Mesendoderm (in vitro differentiated cells): Measurements from ENCODE around the gene STAT5A.
"Not testable (repeated sequence)": the region's sequence is repeated elsewhere in the genome, so short reads cannot be mapped to it uniquely, and the experiment has no call there.

Source experiments
- DNase-seq: peaks from one replicate; pipeline ENCODE4 v3.0.0; 2013
- H2AK5ac ChIP-seq: 2 replicates; pipeline ENCODE4 v1.6.1; 2013; ENCODE audit warnings: low read length, inconsistent platforms
- H2BK120ac ChIP-seq: 2 replicates; pipeline ENCODE4 v1.6.1; 2013; ENCODE audit warnings: low read depth, mild to moderate bottlenecking, low read length, moderate library complexity, mixed read lengths
- H2BK15ac ChIP-seq: replicated peaks from 2 replicates; pipeline ENCODE4 v1.6.1; 2013; ENCODE audit warnings: low read depth, mild to moderate bottlenecking, moderate library complexity
- H2BK5ac ChIP-seq: 2 replicates; pipeline ENCODE4 v1.6.1; 2013; ENCODE audit warnings: low read length, inconsistent platforms
- H3K18ac ChIP-seq: 2 replicates; pipeline ENCODE4 v1.6.1; 2013; ENCODE audit warnings: mild to moderate bottlenecking, low read length, mixed read lengths
- H3K23ac ChIP-seq: one replicate; pipeline ENCODE4 v1.6.1; 2013; ENCODE audit warnings: low read length
- H3K27ac ChIP-seq: 2 replicates; pipeline ENCODE4 v1.5.1; 2013; ENCODE audit warnings: low read depth, mild to moderate bottlenecking, inconsistent platforms, low read length, moderate library complexity
- H3K27me3 ChIP-seq: 2 replicates; pipeline ENCODE4 v1.6.1; 2013; ENCODE audit warnings: low read length, control low read depth, mild to moderate bottlenecking, inconsistent platforms; ENCODE audit not compliant: insufficient read depth, poor library complexity
- H3K36me3 ChIP-seq: 2 replicates; pipeline ENCODE4 v1.6.1; 2013; ENCODE audit warnings: low read length, inconsistent platforms; ENCODE audit not compliant: control insufficient read depth, insufficient read depth
- H3K4ac ChIP-seq: one replicate; pipeline ENCODE4 v1.6.1; 2013; ENCODE audit warnings: low read depth, mild to moderate bottlenecking, low read length, moderate library complexity
- H3K4me1 ChIP-seq: 2 replicates; pipeline ENCODE4 v1.6.1; 2013; ENCODE audit warnings: low read depth, low read length, inconsistent platforms; ENCODE audit not compliant: control insufficient read depth
- H3K4me2 ChIP-seq: 2 replicates; pipeline ENCODE4 v1.6.1; 2013; ENCODE audit warnings: low read length
- H3K4me3 ChIP-seq: 2 replicates; pipeline ENCODE4 v1.5.1; 2013; ENCODE audit warnings: mild to moderate bottlenecking, low read length
- H3K56ac ChIP-seq: one replicate; pipeline ENCODE4 v1.6.1; 2013; ENCODE audit warnings: low read length
- H3K79me1 ChIP-seq: 2 replicates; pipeline ENCODE4 v1.6.1; 2013; ENCODE audit warnings: low read length, inconsistent platforms
- H3K79me2 ChIP-seq: 2 replicates; pipeline ENCODE4 v1.6.1; 2013; ENCODE audit warnings: mild to moderate bottlenecking, low read length; ENCODE audit not compliant: control insufficient read depth, insufficient read depth
- H3K9ac ChIP-seq: 2 replicates; pipeline ENCODE4 v1.6.1; 2013; ENCODE audit warnings: low read length, inconsistent platforms
- H4K5ac ChIP-seq: one replicate; pipeline ENCODE4 v1.6.1; 2013; ENCODE audit warnings: low read length
- H4K8ac ChIP-seq: one replicate; pipeline ENCODE4 v1.6.1; 2013; ENCODE audit warnings: low read depth, mild to moderate bottlenecking, control low read depth, low read length, moderate library complexity
- WGBS: extraction: QIAGEN DNeasy Blood & Tissue Kit; methylation state at CpG from one replicate; pipeline ENCODE4 v1.1.7; 2013; ENCODE audit warnings: low lambda C conversion rate, missing lambda C conversion rate; ENCODE audit not compliant: insufficient coverage; ENCODE audit errors: extremely low coverage; 5-methylcytosine and 5-hydroxymethylcytosine counted together

Gene STAT5A

GRCh38 chr17:42243493-42243982 is 44.8 kb upstream of the STAT5A start:
- Histone ChIP-seq H2AK5ac (no peak overlapping the region), H3K79me1 (peaks cover 4% of the 10 kb centered on the region), H3K4me1 (no peaks in the 10 kb centered on the region), H2BK120ac (no peak overlapping the region), H3K56ac (no peak overlapping the region), H4K5ac (no peak overlapping the region), H3K4me2 (no peak overlapping the region), H4K8ac (no peak overlapping the region), H3K4ac (no peak overlapping the region), H2BK5ac (no peak overlapping the region), H3K4me3 (no peak overlapping the region), H3K27ac (no peak overlapping the region), H3K79me2 (no peaks in the 10 kb centered on the region), H3K9ac (no peak overlapping the region), H2BK15ac (no peak overlapping the region), H3K36me3 (no peaks in the 10 kb centered on the region), H3K23ac (no peak overlapping the region), H3K27me3 (no peaks in the 10 kb centered on the region), H3K18ac (no peak overlapping the region)
- WGBS, result no CpG with 5 or more reads among the region's 5 CpGs
- DNase-seq, result no peak

GRCh38 chr17:42244116-42244515 is 44.2 kb upstream of the STAT5A start:
- H3K36me3 ChIP-seq, DNase-seq, H3K79me2 ChIP-seq, H3K18ac ChIP-seq, H2AK5ac ChIP-seq, H3K4me1 ChIP-seq, H3K9ac ChIP-seq, H4K5ac ChIP-seq, H3K23ac ChIP-seq, H3K4me3 ChIP-seq, H2BK120ac ChIP-seq, H3K56ac ChIP-seq, H3K4ac ChIP-seq, H3K27ac ChIP-seq, H3K27me3 ChIP-seq, H4K8ac ChIP-seq, H2BK15ac ChIP-seq, H3K4me2 ChIP-seq, H2BK5ac ChIP-seq, H3K79me1 ChIP-seq: not testable (repeated sequence)
- no CpG with 5 or more reads among the region's 3 CpGs for WGBS

DNA sequence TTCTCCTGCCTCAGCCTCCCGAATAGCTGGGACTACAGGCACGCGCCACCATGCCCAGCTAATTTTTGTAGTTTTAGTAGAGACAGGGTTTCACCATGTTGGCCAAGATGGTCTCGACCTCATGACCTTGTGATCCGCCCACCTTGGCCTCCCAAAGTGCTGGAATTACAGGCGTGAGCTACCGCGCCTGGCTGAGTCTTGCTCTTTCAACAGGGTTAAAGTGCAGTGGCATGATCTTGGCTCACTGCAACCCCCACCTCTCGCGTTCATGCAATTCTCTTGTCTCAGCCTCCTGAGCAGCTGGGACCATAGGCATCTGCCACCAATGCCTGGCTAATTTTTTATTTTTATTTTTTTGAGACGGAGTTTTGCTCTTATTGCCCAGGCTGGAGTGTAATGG is 43.1 kb upstream of the STAT5A start:
- not testable (repeated sequence) for H3K79me1 ChIP-seq, H4K5ac ChIP-seq, H3K4me3 ChIP-seq, H3K4me1 ChIP-seq, H4K8ac ChIP-seq, H2BK120ac ChIP-seq, H2BK5ac ChIP-seq, H2BK15ac ChIP-seq, H3K23ac ChIP-seq, H3K27ac ChIP-seq, H3K79me2 ChIP-seq, H2AK5ac ChIP-seq, H3K9ac ChIP-seq, H3K4me2 ChIP-seq, H3K36me3 ChIP-seq, H3K56ac ChIP-seq, H3K27me3 ChIP-seq, H3K18ac ChIP-seq, H3K4ac ChIP-seq, DNase-seq
- WGBS, result no CpG with 5 or more reads among the region's 11 CpGs

DNA sequence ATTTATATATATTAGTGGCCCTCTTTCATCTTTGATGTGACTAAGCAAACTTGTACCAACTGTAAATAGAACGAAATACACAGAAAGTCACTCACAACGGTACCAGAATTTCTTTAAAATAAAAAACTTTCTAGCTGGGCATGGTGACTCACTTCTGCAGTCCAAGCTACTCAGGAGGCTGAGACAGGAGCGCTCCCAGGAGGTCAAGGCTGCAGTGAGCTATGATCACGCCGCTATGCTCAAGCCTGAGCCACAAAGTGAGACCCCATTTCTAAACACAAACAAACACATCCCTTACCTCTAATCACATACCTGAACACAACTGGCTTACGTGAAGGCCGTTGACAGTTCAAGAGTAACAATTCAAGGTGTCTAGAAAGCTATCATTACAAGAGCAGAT is 41.8 kb upstream of the STAT5A start:
- Histone ChIP-seq H4K8ac (no peak overlapping the region), H3K9ac (no peak overlapping the region), H3K56ac (no peak overlapping the region), H3K4me2 (no peak overlapping the region), H3K27me3 (no peaks in the 10 kb centered on the region), H3K79me2 (no peaks in the 10 kb centered on the region), H3K23ac (no peak overlapping the region), H2BK15ac (no peak overlapping the region), H3K18ac (no peak overlapping the region), H3K36me3 (no peaks in the 10 kb centered on the region), H3K4me1 (no peaks in the 10 kb centered on the region), H2BK120ac (no peak overlapping the region), H3K27ac (no peak overlapping the region), H4K5ac (no peak overlapping the region), H3K4ac (no peak overlapping the region), H2BK5ac (no peak overlapping the region), H2AK5ac (no peak overlapping the region), H3K4me3 (no peak overlapping the region), H3K79me1 (peaks cover 4% of the 10 kb centered on the region)
- no peak for DNase-seq
- no CpG with 5 or more reads among the region's 7 CpGs for whole genome bisulfite sequencing

GRCh38 chr17:42247734-42248133 is 40.6 kb upstream of the STAT5A start:
- Histone ChIP-seq H3K79me2 (no peaks in the 10 kb centered on the region), H2BK5ac (no peak overlapping the region), H3K4me2 (no peak overlapping the region), H3K4ac (no peak overlapping the region), H3K4me3 (no peak overlapping the region), H3K56ac (no peak overlapping the region), H2BK120ac (no peak overlapping the region), H3K4me1 (no peaks in the 10 kb centered on the region), H3K27ac (no peak overlapping the region), H4K5ac (no peak overlapping the region), H3K27me3 (no peaks in the 10 kb centered on the region), H3K23ac (no peak overlapping the region), H2AK5ac (no peak overlapping the region), H2BK15ac (no peak overlapping the region), H3K36me3 (no peaks in the 10 kb centered on the region), H3K9ac (no peak overlapping the region), H3K79me1 (peaks cover 4% of the 10 kb centered on the region), H3K18ac (no peak overlapping the region), H4K8ac (no peak overlapping the region)
- WGBS, result no CpG with 5 or more reads among the region's 5 CpGs
- DNase-seq, result peak; percentile 67

DNA sequence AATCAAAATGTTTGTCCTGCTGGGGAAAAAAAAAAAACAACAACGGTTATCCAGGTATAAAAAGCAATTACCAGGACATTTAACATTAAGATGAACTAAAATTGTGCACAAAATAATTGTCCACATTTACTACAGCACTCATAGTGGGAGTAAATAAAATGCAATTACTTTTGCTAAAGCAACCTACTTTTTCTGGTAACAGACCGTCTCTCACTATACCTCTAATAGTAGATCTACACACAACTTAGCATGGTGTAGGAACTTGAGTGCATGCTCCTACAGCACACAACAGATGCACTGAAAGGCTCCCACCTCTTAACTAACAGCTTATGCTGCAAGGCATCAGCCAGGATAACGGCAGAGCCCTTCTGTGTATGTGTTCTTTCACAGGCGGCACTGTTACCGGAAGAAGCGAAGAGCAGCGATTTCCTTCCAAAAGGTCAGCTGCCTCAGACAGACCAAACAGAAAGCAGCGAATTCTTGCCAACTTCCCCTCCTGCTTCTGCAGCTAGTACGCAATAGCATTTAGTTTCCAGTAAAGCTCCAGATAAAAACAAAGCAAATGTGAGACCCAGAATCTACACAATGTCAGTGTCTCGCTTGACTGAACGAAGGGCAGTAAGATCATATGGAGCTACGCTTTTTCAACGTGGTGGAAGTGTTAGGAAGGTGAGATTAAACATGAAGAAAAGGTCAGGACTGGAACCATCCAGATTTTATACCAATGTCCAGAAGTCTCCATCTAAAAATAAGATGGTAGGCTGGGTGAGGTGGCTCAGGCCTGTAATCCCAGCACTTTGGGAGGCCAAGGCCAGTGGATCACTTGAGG is 39.7 kb upstream of the STAT5A start:
- Histone ChIP-seq H3K27ac (no peak overlapping the region), H2BK120ac (no peak overlapping the region), H3K36me3 (no peaks in the 10 kb centered on the region), H3K79me1 (peaks cover 2% of the 10 kb centered on the region), H3K23ac (no peak overlapping the region), H4K5ac (no peak overlapping the region), H2BK15ac (no peak overlapping the region), H3K56ac (no peak overlapping the region), H2BK5ac (no peak overlapping the region), H4K8ac (no peak overlapping the region), H3K27me3 (no peaks in the 10 kb centered on the region), H3K4me3 (no peak overlapping the region), H3K9ac (no peak overlapping the region), H3K4me2 (no peak overlapping the region), H3K4me1 (no peaks in the 10 kb centered on the region), H3K18ac (no peak overlapping the region), H3K79me2 (no peaks in the 10 kb centered on the region), H2AK5ac (no peak overlapping the region), H3K4ac (no peak overlapping the region)
- WGBS, result no CpG with 5 or more reads among the region's 13 CpGs
- peak; percentile 18 for DNase-seq
